Mesenchymal stem cell (in vitro differentiated cells and primary cell): Measurements from ENCODE around the gene GNAT1.

Source experiments
- DNase-seq: peaks from one replicate; pipeline ENCODE4 v3.0.0-alpha.2; 2013
- H2AFZ ChIP-seq: one replicate; pipeline ENCODE4 v1.6.1; 2013; ENCODE audit warnings: low read depth, mild to moderate bottlenecking, control low read depth, inconsistent platforms, low read length, moderate library complexity
- H2AK5ac ChIP-seq: 2 replicates; pipeline ENCODE4 v1.6.1; 2013; ENCODE audit warnings: low read length, moderate library complexity, mild to moderate bottlenecking, inconsistent platforms; ENCODE audit not compliant: severe bottlenecking
- H2BK120ac ChIP-seq: one replicate; pipeline ENCODE4 v1.6.1; 2013; ENCODE audit warnings: low read depth, mild to moderate bottlenecking, inconsistent platforms, low read length, moderate library complexity
- H2BK12ac ChIP-seq, 2 experiments: one replicate each; pipeline ENCODE4 v1.6.1; 2013; ENCODE audit warnings: inconsistent platforms in 2 of 2, low read length in 2 of 2, mild to moderate bottlenecking in 2 of 2, moderate library complexity in 2 of 2, control low read depth in 1 of 2
- H2BK15ac ChIP-seq: one replicate; pipeline ENCODE4 v1.6.1; 2013; ENCODE audit warnings: mild to moderate bottlenecking, low read depth, inconsistent platforms; ENCODE audit not compliant: poor library complexity, severe bottlenecking
- H2BK5ac ChIP-seq: 2 replicates; pipeline ENCODE4 v1.6.1; 2013; ENCODE audit warnings: low read depth, mild to moderate bottlenecking, low read length, control low read depth, inconsistent platforms; ENCODE audit not compliant: poor library complexity, severe bottlenecking
- H3K14ac ChIP-seq, 2 experiments: one replicate each; pipeline ENCODE4 v1.6.1; 2013; ENCODE audit warnings: inconsistent platforms in 2 of 2, low read length in 2 of 2, control low read depth in 1 of 2, mild to moderate bottlenecking in 1 of 2, moderate library complexity in 1 of 2
- H3K18ac ChIP-seq, 2 experiments: one replicate each; pipeline ENCODE4 v1.6.1; 2013; ENCODE audit warnings: inconsistent platforms in 2 of 2, low read length in 2 of 2, control low read depth in 1 of 2, low read depth in 1 of 2, mild to moderate bottlenecking in 1 of 2
- H3K23ac ChIP-seq, 2 experiments: one replicate each; pipeline ENCODE4 v1.6.1; 2013; ENCODE audit warnings: inconsistent platforms in 2 of 2, low read length in 2 of 2, mild to moderate bottlenecking in 2 of 2, moderate library complexity in 2 of 2, control low read depth in 1 of 2
- H3K27ac ChIP-seq: 2 replicates; pipeline ENCODE4 v1.5.1; 2013; ENCODE audit warnings: mild to moderate bottlenecking, moderate library complexity, low read length, control low read depth, inconsistent platforms; ENCODE audit not compliant: poor library complexity, severe bottlenecking
- H3K27me3 ChIP-seq, 2 experiments: 2 replicates each; pipeline versions ENCODE4 v1.6.1 to v1.7.0; 2013; ENCODE audit warnings: low read length in 2 of 2, mild to moderate bottlenecking in 2 of 2, moderate library complexity in 2 of 2, control low read depth in 1 of 2, inconsistent platforms in 1 of 2; ENCODE audit not compliant: control insufficient read depth in 1 of 2, insufficient read depth in 1 of 2
- H3K36me3 ChIP-seq, 2 experiments: 2 replicates each; pipeline versions ENCODE4 v1.6.1 to v1.7.0; 2013; ENCODE audit warnings: low read length in 2 of 2, control low read depth in 1 of 2, inconsistent platforms in 1 of 2, low read depth in 1 of 2, mild to moderate bottlenecking in 1 of 2; ENCODE audit not compliant: insufficient read depth in 2 of 2, control insufficient read depth in 1 of 2
- H3K4ac ChIP-seq, 2 experiments: one replicate each; pipeline ENCODE4 v1.6.1; 2013; ENCODE audit warnings: inconsistent platforms in 2 of 2, low read length in 2 of 2, mild to moderate bottlenecking in 2 of 2, moderate library complexity in 2 of 2, control low read depth in 1 of 2, low read depth in 1 of 2
- H3K4me1 ChIP-seq: 2 replicates; pipeline ENCODE4 v1.6.1; 2013; ENCODE audit warnings: low read depth, low read length, control low read depth; ENCODE audit not compliant: control insufficient read depth, insufficient read depth
- H3K4me2 ChIP-seq: 2 replicates; pipeline ENCODE4 v1.6.1; 2013; ENCODE audit warnings: low read length, mild to moderate bottlenecking, inconsistent platforms; ENCODE audit not compliant: poor library complexity, severe bottlenecking
- H3K4me3 ChIP-seq, 2 experiments: 2 replicates each; pipeline versions ENCODE4 v1.5.1 to v1.7.0; 2013; ENCODE audit warnings: low read length in 2 of 2, mild to moderate bottlenecking in 2 of 2, control low read depth in 1 of 2, low read depth in 1 of 2; ENCODE audit not compliant: insufficient read depth in 1 of 2
- H3K79me1 ChIP-seq: replicated peaks from 2 replicates; pipeline ENCODE4 v1.6.1; 2013; ENCODE audit warnings: mild to moderate bottlenecking, control low read depth, low read length, inconsistent platforms; ENCODE audit not compliant: poor library complexity, severe bottlenecking
- H3K9ac ChIP-seq: 2 replicates; pipeline ENCODE4 v1.7.0; 2013; ENCODE audit warnings: mild to moderate bottlenecking, low read length, moderate library complexity
- H3K9me3 ChIP-seq: 2 replicates; pipeline ENCODE4 v1.7.0; 2013; ENCODE audit warnings: mild to moderate bottlenecking, low read length; ENCODE audit not compliant: control insufficient read depth
- H4K8ac ChIP-seq: one replicate; pipeline ENCODE4 v1.6.1; 2013; ENCODE audit warnings: inconsistent platforms, mild to moderate bottlenecking, low read length, moderate library complexity
- H4K91ac ChIP-seq: one replicate; pipeline ENCODE4 v1.6.1; 2013; ENCODE audit warnings: mild to moderate bottlenecking, low read length, inconsistent platforms
- WGBS: methylation state at CpG from one replicate; pipeline ENCODE4 v1.1.7; 2013; ENCODE audit warnings: mixed read lengths; 5-methylcytosine and 5-hydroxymethylcytosine counted together

GNAT1 gene

DNA sequence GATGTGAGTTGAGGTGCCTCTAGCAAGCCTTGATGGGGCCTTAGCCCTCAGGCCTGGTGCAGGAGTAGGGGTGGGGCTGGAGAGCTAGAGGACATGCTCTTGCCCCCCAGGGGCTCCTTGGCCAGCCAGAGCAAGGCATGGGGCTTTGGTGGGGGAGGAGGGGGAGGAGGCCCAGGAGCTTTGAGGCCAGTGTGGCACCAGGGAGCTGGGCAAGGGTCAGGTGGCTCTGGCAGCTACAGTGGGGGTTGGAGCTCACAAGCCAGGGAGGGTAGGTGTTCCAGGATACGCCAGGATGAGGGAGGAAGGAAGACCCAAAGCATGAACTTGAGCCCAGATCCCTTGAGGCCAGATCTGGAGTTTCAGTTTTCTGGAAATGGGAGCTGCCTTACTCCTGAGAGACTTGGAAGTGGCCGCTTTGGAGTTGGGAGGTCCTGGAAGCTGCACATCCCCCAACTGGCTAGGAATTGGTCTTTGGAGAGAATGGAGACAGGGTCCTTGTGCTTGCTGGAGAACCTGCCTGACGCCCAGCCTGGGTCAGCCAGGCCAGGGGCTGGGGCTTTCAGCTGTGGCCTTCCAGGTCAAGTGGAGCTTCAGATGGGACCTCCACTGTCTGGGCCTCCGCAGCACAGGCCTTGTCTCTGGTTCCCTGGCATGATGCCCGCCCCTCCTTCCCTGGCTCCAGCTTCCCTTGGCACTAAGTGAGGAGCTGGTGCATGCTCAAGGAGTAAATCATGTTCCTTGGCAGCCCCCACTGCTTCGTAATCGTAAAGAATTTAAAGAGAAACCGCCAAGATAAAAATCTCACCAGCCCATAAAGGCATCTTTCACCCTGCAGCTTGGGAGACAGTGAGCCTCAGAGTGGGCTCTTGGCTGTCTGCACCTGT, 27.6 kb upstream of the GNAT1 start:
- peak overlapping the region in 1 of 2 experiments; percentile 48 for H3K4me3 ChIP-seq
- no peak overlapping the region for H4K91ac ChIP-seq
- no peak overlapping the region for H3K14ac ChIP-seq
- no peak overlapping the region for H2BK120ac ChIP-seq
- no peak overlapping the region for H3K18ac ChIP-seq
- H3K4me1 ChIP-seq: peaks cover 55% of the 10 kb centered on the region
- no peak overlapping the region for H4K8ac ChIP-seq
- no peak overlapping the region for H3K4ac ChIP-seq
- peak overlapping the region; percentile 33 for H2AK5ac ChIP-seq
- H2BK12ac ChIP-seq: no peak overlapping the region
- no peak overlapping the region for H3K23ac ChIP-seq
- peak overlapping the region; percentile 27 for H3K9ac ChIP-seq
- H3K27me3 ChIP-seq: peaks cover 7 to 11% of the 10 kb centered on the region in 2 experiments
- no peak overlapping the region for H2AFZ ChIP-seq
- no peak overlapping the region for H2BK5ac ChIP-seq
- H3K4me2 ChIP-seq: no peak overlapping the region
- 88% methylated on average over 8 of the region's 8 CpGs for WGBS
- H3K9me3 ChIP-seq: no peaks in the 10 kb centered on the region
- no peak overlapping the region for H2BK15ac ChIP-seq
- H3K27ac ChIP-seq: no peak overlapping the region
- H3K79me1 ChIP-seq: no peaks in the 10 kb centered on the region
- peaks cover 0 to 33% of the 10 kb centered on the region in 2 experiments for H3K36me3 ChIP-seq
- DNase-seq: no peak

DNA sequence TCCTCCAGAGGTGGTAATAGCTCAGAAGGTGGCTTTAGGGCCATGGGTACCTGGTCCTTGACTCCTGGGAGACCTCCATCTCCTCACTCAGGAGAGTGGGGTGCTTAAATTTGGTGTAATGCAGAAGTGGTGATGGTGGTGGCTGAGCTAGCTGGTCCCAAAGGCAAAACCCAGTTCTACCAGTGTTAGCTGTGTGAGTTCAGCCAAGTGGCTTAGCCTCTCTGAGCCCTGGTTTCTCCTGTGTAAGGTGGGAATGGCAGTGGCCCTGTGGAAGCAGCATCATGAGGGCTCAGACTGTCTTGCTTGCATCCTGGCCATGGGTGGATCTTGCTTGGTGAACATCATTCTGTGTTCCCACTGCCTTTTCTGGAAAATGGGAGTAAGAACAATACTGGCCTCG, 26.9 kb upstream of the GNAT1 start:
- Histone ChIP-seq H3K79me1 (no peaks in the 10 kb centered on the region), H4K8ac (no peak overlapping the region), H2BK15ac (no peak overlapping the region), H2AK5ac (peak overlapping the region; percentile 19), H3K4ac (no peak overlapping the region), H3K9ac (peak overlapping the region; percentile 27), H2BK120ac (no peak overlapping the region), H3K18ac (no peak overlapping the region), H3K36me3 (peaks cover 0 to 31% of the 10 kb centered on the region in 2 experiments), H3K4me2 (no peak overlapping the region), H3K14ac (no peak overlapping the region), H2BK5ac (no peak overlapping the region), H3K27me3 (peaks cover 6 to 7% of the 10 kb centered on the region in 2 experiments), H3K4me3 (peak overlapping the region in 1 of 2 experiments; percentile 48), H3K9me3 (no peaks in the 10 kb centered on the region), H3K23ac (no peak overlapping the region), H3K27ac (no peak overlapping the region), H4K91ac (no peak overlapping the region), H2BK12ac (no peak overlapping the region), H3K4me1 (peaks cover 59% of the 10 kb centered on the region), H2AFZ (no peak overlapping the region)
- DNase-seq: no peak
- 69% methylated on average over 1 of the region's 1 CpG for WGBS

DNA sequence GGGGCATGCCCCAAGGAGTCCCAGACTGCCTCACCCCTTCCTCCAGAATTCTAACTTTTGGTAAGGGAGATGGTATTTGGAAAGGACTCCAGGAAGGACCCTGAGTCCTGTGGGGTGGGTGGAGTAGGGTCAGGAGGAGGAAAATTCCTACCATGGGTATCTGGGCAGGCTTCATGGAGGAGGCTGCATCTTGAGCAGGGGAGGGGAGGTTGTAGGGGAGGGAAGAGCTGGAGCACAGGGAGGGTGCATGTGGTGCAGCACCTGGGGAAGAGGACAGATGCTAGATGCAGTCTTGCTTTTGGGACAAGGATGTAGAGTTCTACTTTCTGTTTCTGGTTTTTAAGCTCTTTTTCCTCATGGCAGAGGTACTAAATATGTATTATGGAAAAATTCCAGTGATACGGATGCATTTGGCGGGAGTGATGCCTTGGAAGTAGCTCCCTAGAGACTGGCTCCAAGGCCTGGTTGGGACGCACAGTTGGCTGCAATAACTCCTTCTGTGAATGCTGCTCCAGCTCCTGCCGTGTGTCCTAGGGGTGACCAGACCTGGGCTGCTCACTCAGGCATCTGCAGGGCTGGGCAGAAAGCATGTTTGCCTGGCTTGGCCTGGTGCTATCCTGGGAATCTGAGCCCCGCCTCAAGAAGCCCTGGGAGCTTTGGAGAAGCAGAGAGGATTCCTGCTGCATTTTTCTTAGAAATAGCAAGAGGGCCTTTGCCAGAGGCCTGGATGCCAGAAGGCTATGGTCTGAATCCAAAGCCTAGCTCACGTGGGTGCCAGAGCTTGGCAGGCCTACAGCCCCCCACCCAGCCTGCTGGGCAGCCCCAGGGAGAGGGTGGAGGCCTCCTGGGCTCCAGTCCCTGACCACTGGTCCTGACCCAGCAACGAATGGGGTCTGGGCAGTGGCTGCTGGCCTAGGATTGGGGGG, 26.2 kb upstream of the GNAT1 start:
- H2AFZ ChIP-seq: no peak overlapping the region
- 63% methylated on average over 7 of the region's 7 CpGs for WGBS
- no peak overlapping the region for H4K8ac ChIP-seq
- peak overlapping the region in 1 of 2 experiments; percentile 48 for H3K4me3 ChIP-seq
- peak overlapping the region; percentile 47 to 79 for H3K18ac ChIP-seq
- peaks cover 62% of the 10 kb centered on the region for H3K4me1 ChIP-seq
- H2BK120ac ChIP-seq: no peak overlapping the region
- H3K4ac ChIP-seq: peak overlapping the region in 1 of 2 experiments; percentile 49
- H3K36me3 ChIP-seq: peaks cover 0 to 24% of the 10 kb centered on the region in 2 experiments
- peak overlapping the region in 1 of 2 experiments; percentile 85 for H3K14ac ChIP-seq
- peak overlapping the region in 1 of 2 experiments; percentile 40 for H2BK12ac ChIP-seq
- no peak overlapping the region for H3K4me2 ChIP-seq
- H3K9ac ChIP-seq: peak overlapping the region; percentile 1
- H3K23ac ChIP-seq: no peak overlapping the region
- peak overlapping the region; percentile 86 for H3K27ac ChIP-seq
- H2AK5ac ChIP-seq: peak overlapping the region; percentile 24
- no peaks in the 10 kb centered on the region for H3K9me3 ChIP-seq
- DNase-seq: no peak
- peaks cover 4 to 7% of the 10 kb centered on the region in 2 experiments for H3K27me3 ChIP-seq
- H3K79me1 ChIP-seq: no peaks in the 10 kb centered on the region
- H2BK15ac ChIP-seq: no peak overlapping the region
- H2BK5ac ChIP-seq: peak overlapping the region; percentile 67
- H4K91ac ChIP-seq: peak overlapping the region; percentile 44
